Ascending aorta (tissue), 2 donors: ENCODE results near the gene SLC7A1. TPM values are rescaled to one million over a fixed set of nuclear protein-coding genes. Genes with fewer than 3 reads are reported as not detected.

ENCODE experiments used
- DNase-seq, 2 donors: peaks; one replicate each; pipeline ENCODE4 v3.0.0-alpha.2; 2019; ENCODE audit warnings: low spot score in 2 of 2
- H3K27ac ChIP-seq, 2 donors: fragments of 200-600 bp; sonication (generic); one replicate each; pipeline ENCODE4 v1.5.1; 2016 to 2017; ENCODE audit warnings: mild to moderate bottlenecking in 1 of 2
- H3K27me3 ChIP-seq: fragments of 200-600 bp; sonication (generic); one replicate; pipeline ENCODE4 v1.5.1; 2017
- H3K36me3 ChIP-seq, 2 donors: fragments of 200-600 bp; sonication (generic); one replicate each; pipeline ENCODE4 v1.5.1; 2016
- H3K4me1 ChIP-seq, 2 donors: fragments of 200-600 bp; sonication (generic); one replicate each; pipeline ENCODE4 v1.5.1; 2016 to 2017; ENCODE audit warnings: mild to moderate bottlenecking in 1 of 2
- H3K4me3 ChIP-seq, 2 donors: fragments of 200-600 bp; sonication (generic); one replicate each; pipeline ENCODE4 v1.5.1; 2016 to 2017; ENCODE audit warnings: mild to moderate bottlenecking in 1 of 2
- H3K9me3 ChIP-seq, 2 donors: fragments of 200-600 bp; sonication (generic); one replicate each; pipeline ENCODE4 v1.5.1; 2016
- CTCF ChIP-seq, 3 experiments: fragments of 200-600 bp in 2 of 3; fragments of 450-650 bp in 1 of 3; sonication (generic) in 2 of 3; IDR thresholded peaks; one replicate each; pipeline ENCODE4 v1.5.1; 2016 to 2019; ENCODE audit warnings: antibody characterized with exemption in 3 of 3, mild to moderate bottlenecking in 1 of 3, moderate library complexity in 1 of 3
- intact Hi-C: fragments of 100-400 bp; cut with DNase I; formaldehyde crosslinking; loops from one replicate; pipeline ENCODE4 v1.15.1; 2023
- total RNA-seq: library from RNA; depleted of rRNA; stranded (reverse); fragments of >200 nt; gene quantifications from one replicate; pipeline ENCODE4 v1.1.0, GENCODE V29; 2016

Gene SLC7A1
- total RNA-seq, 1 donor from 2014 or later, result 17.2 TPM

GRCh38 chr13:29524176-29524575, 71.3 kb downstream of the SLC7A1 start:
- DNase-seq, result peak in 1 of 2 donors; percentile 82
- TF ChIP-seq CTCF (IDR thresholded peaks at IDR 0.05), result no peak
- Histone ChIP-seq H3K4me3 (no peak overlapping the region), H3K9me3 (no peaks in the 10 kb centered on the region), H3K27me3 (no peaks in the 10 kb centered on the region), H3K36me3 (peaks cover 23 to 47% of the 10 kb centered on the region in 2 donors), H3K27ac (peak overlapping the region in 1 of 2 donors; percentile 50), H3K4me1 (peaks cover 3 to 10% of the 10 kb centered on the region in 2 donors)
- intact Hi-C loops, result loop anchor here (5.0 kb wide), 2 partner anchors 73 to 328 kb away; partner anchors contain the start of genes SLC7A1 and UBL3

GRCh38 chr13:29523199-29523961, 72.1 kb downstream of the SLC7A1 start:
- H3K4me3 ChIP-seq, result no peak overlapping the region
- no peaks in the 10 kb centered on the region for H3K27me3 ChIP-seq
- TF ChIP-seq CTCF (IDR thresholded peaks at IDR 0.05), result no peak
- H3K4me1 ChIP-seq, result peaks cover 3 to 10% of the 10 kb centered on the region in 2 donors
- H3K36me3 ChIP-seq, result peaks cover 17 to 42% of the 10 kb centered on the region in 2 donors
- intact Hi-C loops, result loop anchor here (5.0 kb wide), 2 partner anchors 74 to 329 kb away; partner anchors contain the start of genes SLC7A1 and UBL3
- peak in 1 of 2 donors; percentile 80 for DNase-seq
- H3K27ac ChIP-seq, result peak overlapping the region; percentile 50 to 65
- H3K9me3 ChIP-seq, result no peaks in the 10 kb centered on the region

- peaks cover 23 to 41% of the 10 kb centered on the region in 2 donors for H3K36me3 ChIP-seq
- no peak overlapping the region for H3K4me3 ChIP-seq
- H3K9me3 ChIP-seq, result no peaks in the 10 kb centered on the region
- H3K27ac ChIP-seq, result peak overlapping the region; percentile 50 to 65
- intact Hi-C loops, result loop anchor here (1.0 to 5.0 kb wide), 3 partner anchors 75 to 402 kb away; partner anchors contain the start of genes SLC7A1 and UBL3
- DNase-seq, result peak in 1 of 2 donors; percentile 89
- TF ChIP-seq CTCF (IDR thresholded peaks at IDR 0.05), result no peak
- H3K4me1 ChIP-seq, result peaks cover 3 to 10% of the 10 kb centered on the region in 2 donors
- no peaks in the 10 kb centered on the region for H3K27me3 ChIP-seq
These were observed 73.3 kb downstream of the SLC7A1 start for GRCh38 chr13:29522044-29522685.

GRCh38 chr13:29521336-29521735, 74.2 kb downstream of the SLC7A1 start:
- no peak for DNase-seq
- intact Hi-C loops, result loop anchor here (5.0 kb wide), 2 partner anchors 76 to 331 kb away; partner anchors contain the start of genes SLC7A1 and UBL3
- Histone ChIP-seq H3K27ac (peak overlapping the region; percentile 44 to 50), H3K4me1 (peaks cover 3 to 10% of the 10 kb centered on the region in 2 donors), H3K36me3 (peaks cover 31 to 41% of the 10 kb centered on the region in 2 donors), H3K9me3 (no peaks in the 10 kb centered on the region), H3K4me3 (no peak overlapping the region), H3K27me3 (no peaks in the 10 kb centered on the region)
- no peak for TF ChIP-seq CTCF (IDR thresholded peaks at IDR 0.05)

GRCh38 chr13:29520671-29521070, 74.8 kb downstream of the SLC7A1 start:
- peaks cover 3 to 10% of the 10 kb centered on the region in 2 donors for H3K4me1 ChIP-seq
- H3K27ac ChIP-seq, result no peak overlapping the region
- H3K9me3 ChIP-seq, result no peaks in the 10 kb centered on the region
- no peak overlapping the region for H3K4me3 ChIP-seq
- no peak for DNase-seq
- intact Hi-C loops, result loop anchor here (5.0 kb wide), 2 partner anchors 77 to 332 kb away; partner anchors contain the start of genes SLC7A1 and UBL3
- no peak for TF ChIP-seq CTCF (IDR thresholded peaks at IDR 0.05)
- no peaks in the 10 kb centered on the region for H3K27me3 ChIP-seq
- peaks cover 38 to 46% of the 10 kb centered on the region in 2 donors for H3K36me3 ChIP-seq
